ENCODE measurements around the gene SMYD3.

The SMYD3 gene

DNA sequence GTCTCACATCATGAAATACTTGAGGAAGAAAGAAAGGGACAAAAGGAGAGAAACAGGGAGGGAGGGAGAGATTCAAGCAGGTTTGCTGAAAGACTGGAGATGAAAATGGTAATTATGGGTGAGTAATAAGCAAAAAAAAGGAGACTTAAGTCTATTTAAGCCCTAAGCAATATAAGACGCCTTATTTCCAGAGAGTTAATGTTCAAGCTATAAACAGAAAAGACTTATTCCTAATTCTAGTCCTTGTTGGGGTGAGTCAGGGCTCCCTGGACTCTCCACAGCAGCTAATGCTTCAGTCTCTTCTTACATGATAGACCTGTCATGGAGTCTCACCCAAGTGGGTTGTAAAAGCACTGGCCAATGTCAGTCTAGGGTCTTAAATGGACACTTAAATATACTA, 619.2 kb downstream of the SMYD3 start:
- DNase-seq (ENCODE audit: low read depth) = no peak
- TF ChIP-seq, protein P1, sequence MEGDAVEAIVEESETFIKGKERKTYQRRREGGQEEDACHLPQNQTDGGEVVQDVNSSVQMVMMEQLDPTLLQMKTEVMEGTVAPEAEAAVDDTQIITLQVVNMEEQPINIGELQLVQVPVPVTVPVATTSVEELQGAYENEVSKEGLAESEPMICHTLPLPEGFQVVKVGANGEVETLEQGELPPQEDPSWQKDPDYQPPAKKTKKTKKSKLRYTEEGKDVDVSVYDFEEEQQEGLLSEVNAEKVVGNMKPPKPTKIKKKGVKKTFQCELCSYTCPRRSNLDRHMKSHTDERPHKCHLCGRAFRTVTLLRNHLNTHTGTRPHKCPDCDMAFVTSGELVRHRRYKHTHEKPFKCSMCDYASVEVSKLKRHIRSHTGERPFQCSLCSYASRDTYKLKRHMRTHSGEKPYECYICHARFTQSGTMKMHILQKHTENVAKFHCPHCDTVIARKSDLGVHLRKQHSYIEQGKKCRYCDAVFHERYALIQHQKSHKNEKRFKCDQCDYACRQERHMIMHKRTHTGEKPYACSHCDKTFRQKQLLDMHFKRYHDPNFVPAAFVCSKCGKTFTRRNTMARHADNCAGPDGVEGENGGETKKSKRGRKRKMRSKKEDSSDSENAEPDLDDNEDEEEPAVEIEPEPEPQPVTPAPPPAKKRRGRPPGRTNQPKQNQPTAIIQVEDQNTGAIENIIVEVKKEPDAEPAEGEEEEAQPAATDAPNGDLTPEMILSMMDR (conservative IDR thresholded peaks at IDR 0.05; ENCODE audit: low read depth, low read length) = no peak
- no peak overlapping the region for H3K4me3 ChIP-seq (ENCODE audit: low read depth, low read length)

DNA sequence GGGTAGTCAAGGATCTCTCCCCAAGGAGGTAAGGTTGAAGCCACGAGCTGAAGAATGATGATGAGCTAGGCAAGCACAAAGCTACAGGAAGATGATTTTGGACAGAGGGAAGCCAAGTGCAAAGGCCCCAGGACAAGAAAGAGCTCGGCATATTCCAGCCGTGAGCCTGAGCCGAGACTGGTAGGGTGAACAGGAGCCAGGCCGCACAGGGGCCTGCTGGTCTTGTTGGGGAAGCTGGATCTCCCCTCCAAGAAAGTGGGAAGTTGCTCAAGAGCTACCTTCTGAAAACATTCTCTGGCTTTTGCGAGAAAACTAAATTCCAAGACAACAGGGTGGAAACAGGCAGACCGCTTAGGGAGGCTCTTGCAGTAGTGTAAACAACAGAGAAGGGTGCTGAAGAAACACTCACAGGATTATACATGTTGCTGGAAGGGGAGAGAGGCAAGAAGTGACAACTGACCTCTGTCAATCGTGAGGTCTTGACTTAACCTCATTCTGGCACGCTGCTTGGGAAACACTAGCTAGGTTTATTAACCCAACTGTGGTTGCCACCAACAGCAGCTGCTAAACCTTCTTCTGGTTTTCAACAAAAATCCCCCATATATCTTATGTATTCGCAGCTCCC, 625.2 kb downstream of the SMYD3 start:
- TF ChIP-seq, protein P1 (conservative IDR thresholded peaks at IDR 0.05; ENCODE audit: low read depth, low read length) = no peak
- DNase-seq (ENCODE audit: low read depth) = peak; percentile 80
- no peak overlapping the region for H3K4me3 ChIP-seq (ENCODE audit: low read depth, low read length)

DNA sequence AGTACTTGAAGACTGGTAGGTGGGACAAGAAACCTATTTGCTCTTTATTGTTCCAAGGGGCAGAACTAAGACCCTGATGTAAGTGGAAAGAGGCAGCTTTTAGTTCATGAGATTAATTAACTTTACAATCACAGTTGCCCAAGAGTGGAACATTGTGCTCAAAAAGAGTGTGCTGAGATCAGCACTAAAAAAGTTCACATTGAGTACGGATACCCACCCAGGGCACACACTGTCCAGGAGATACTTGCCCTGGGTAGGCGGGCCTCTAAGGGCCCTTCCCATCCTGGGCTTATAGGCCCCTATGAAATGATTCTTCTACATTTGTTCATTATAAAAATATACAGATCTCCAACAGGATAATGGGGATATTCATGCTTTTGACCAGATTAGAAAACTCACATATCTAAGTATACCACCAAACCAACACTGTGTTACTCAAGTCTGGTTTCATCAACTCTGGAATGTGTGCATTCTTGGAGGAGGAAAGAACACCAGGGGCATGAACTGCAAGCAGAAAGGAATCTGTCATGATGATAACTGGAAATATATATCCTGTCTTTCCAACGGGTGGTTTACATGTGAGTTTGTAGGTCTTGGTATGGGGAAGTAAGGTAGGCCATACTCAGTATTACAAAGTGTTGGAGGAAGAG, 626.2 kb downstream of the SMYD3 start:
- TF ChIP-seq, protein P1 (conservative IDR thresholded peaks at IDR 0.05; ENCODE audit: low read depth, low read length) = no peak
- DNase-seq (ENCODE audit: low read depth) = peak; percentile 99
- H3K4me3 ChIP-seq (ENCODE audit: low read depth, low read length) = no peak overlapping the region

DNA sequence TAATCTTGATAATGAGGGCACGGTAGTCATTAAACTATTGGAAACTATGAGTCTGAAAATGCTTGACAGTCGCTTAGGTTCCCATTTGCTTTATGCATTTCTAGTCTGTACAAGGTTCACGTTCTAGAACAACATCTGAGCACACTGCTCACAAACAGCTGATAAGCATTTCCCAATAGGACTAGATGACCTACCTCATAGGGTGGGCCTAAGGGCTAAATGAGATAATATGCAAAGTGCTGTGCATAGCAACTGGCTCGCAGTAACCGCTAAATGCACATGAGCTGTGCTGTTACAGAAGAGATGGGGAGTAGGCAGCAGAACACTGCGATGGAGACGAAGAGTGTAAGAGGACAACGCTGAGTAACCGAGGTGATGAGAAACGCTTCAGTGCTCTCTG, 628.0 kb downstream of the SMYD3 start:
- TF ChIP-seq, protein P1 (conservative IDR thresholded peaks at IDR 0.05; ENCODE audit: low read depth, low read length) = no peak
- no peak overlapping the region for H3K4me3 ChIP-seq (ENCODE audit: low read depth, low read length)
- DNase-seq (ENCODE audit: low read depth) = peak; percentile 46

DNA sequence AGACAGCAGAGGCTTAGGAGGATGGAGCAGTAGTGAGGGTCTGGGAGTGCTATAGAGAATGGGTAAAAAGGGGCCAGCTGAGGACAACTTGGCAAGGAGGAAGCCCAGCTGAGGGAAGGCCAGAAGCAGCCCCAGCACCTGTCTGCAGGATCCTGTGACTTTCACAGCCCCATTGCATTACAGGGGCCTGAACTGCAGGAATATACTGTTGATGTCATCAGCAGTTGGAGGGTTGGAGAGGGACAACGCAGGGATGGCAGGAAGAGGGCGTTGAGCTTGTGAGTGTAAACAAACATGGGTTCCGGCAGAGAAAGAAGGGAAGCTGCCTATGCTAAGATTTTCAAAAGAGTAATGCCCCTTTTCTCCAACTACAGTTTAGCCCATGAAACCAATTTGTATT, 628.5 kb downstream of the SMYD3 start:
- H3K4me3 ChIP-seq (ENCODE audit: low read depth, low read length) = no peak overlapping the region
- TF ChIP-seq, protein P1 (conservative IDR thresholded peaks at IDR 0.05; ENCODE audit: low read depth, low read length) = no peak
- peak; percentile 57 for DNase-seq (ENCODE audit: low read depth)

DNA sequence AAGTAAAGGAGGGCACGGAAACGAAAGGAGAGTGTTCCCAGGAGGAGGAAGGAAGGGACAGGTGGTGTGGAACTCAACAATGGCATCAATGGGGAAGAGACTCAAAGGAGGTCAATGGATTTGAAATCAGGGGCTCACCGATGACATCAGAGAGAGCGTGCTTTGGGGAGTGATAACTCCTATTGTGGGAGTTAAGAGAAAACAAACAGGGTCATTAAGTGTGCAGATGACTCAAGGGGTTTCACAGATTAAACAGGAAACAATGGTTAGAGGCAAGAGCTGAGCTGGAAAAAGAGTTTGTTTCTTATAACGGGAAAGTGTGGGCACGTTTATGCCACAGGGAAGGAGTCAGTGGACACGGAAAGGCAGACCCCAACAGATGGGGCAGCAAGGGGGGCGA, 629.1 kb downstream of the SMYD3 start:
- H3K4me3 ChIP-seq (ENCODE audit: low read depth, low read length) = no peak overlapping the region
- TF ChIP-seq, protein P1 (conservative IDR thresholded peaks at IDR 0.05; ENCODE audit: low read depth, low read length) = no peak
- no peak for DNase-seq (ENCODE audit: low read depth)

DNA sequence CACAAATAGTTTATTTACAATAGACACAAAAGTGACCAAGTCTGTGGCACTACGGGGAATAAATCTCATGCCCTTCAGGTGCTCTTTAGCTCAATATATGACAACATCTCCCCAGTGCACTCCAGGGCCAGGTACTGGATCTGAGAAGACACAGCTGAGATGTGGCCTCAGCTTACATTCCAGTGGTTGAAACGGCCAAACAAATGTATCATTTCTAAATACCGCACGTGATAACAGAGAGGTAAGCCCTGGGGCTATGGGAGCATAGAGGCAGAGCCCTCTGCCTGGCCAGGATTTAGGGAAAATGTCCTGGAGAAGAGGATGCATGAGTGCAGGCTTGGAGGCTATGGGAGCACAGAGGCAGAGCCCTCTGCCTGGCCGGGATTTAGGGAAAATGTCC, 630.5 kb downstream of the SMYD3 start:
- H3K4me3 ChIP-seq (ENCODE audit: low read depth, low read length) = no peak overlapping the region
- TF ChIP-seq, protein P1 (conservative IDR thresholded peaks at IDR 0.05; ENCODE audit: low read depth, low read length) = no peak
- peak; percentile 78 for DNase-seq (ENCODE audit: low read depth)
